CD4-positive, alpha-beta T cell treated with Interleukin-2 at 100 ng/mL for 4 hours (primary cell): ENCODE results near the gene HSPB1.
A peak's percentile ranks its signal among the peaks of the same experiment; 100 is the strongest.
"Not testable (repeated sequence)": the region's sequence is repeated elsewhere in the genome, so short reads cannot be mapped to it uniquely, and the experiment has no call there.

Source experiments
- DNase-seq: peaks from one replicate; pipeline ENCODE4 v3.0.0-alpha.2; 2020; ENCODE audit warnings: low spot score

HSPB1 gene

GRCh38 chr7:76333511-76334101 is 31.1 kb downstream of the HSPB1 start:
- DNase-seq: no peak

GRCh38 chr7:76334320-76334967 is 32.0 kb downstream of the HSPB1 start:
- no peak for DNase-seq

DNA sequence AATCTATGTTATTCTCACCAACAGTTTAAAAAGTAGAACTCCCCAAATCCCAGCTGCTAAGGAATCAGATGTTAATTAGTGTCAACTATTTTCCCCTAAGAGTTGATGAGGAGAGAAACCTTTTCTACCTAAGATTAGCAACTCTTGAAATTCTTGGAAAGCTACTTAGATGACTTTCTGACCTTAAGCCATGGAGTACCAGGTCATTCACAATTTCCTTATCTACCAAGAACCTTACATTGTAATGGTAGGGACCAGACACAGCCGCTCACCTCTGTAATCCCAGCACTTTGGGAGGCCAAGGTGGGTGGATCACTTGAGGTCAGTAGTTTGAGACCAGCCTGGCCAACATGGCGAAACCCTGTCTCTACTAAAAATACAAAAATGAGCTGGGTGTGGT is 32.9 kb downstream of the HSPB1 start:
- DNase-seq: not testable (repeated sequence)

- DNase-seq: no peak
Observed at GRCh38 chr7:76336094-76336493, 33.6 kb downstream of the HSPB1 start.

DNA sequence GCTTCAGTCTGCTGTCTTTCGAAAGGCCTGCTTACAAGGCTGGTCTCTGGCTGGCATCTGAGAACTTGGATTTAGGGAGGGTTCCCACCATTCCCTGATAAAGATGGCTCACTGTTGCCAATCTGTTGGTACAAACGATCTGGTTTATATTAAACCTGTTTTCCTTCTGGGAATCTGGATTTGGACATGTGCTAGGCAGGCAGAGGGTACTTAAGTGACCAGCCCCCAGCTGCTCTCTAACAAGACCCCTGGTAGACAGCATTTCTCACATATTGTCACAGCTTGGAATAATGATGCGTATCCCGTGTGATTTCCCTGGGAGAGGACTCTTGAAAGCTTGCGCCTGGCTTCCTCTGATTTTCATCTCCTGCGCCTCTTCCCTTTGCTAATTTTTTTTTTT is 34.7 kb downstream of the HSPB1 start:
- no peak for DNase-seq

- DNase-seq: no peak
Observed at GRCh38 chr7:76338298-76339084, 36.0 kb downstream of the HSPB1 start.

DNA sequence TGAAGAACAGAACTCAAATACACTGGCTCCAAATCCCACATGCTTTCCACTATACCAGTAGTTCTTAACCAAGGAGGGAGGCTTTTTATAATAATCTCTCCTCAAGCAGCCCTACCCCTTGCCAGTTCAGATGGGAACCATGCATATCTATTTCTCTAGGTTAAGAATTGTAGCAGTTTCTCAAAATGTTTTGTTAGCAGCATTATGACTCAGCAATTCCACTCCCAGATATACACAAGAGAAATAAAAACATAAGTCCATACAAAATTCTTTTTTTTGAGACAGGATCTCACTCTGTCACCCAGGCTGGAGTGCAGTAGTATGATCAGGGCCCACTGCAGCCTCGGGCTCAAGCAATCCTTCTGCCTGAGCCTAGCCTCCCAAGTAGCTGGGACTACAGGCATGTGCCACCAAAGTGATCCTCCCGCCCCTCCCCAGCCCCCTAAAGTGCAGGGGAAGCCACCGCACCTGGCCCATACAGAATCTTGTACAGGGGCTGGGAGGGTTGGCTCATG is 38.2 kb downstream of the HSPB1 start:
- DNase-seq: no peak

DNA sequence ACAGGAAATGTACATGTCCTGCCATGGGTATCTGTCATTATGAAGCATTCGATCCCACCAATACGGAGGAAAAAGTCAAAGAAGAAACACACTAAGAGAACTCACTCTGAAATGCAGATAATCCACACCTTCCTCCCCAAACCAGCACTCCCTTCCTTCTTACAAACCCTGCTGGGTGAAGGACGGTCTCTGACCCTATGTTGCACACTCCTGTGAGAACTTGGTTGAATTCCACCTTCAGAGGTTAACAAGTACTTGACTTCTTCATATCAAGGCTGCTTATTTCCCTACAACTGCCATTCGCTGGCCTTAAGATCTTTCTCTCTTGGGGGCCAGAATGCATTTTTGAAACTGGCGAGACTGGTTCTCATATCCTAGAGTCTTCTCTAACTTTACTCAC is 39.7 kb downstream of the HSPB1 start:
- DNase-seq: no peak

GRCh38 chr7:76343294-76343930 is 40.9 kb downstream of the HSPB1 start:
- DNase-seq: peak; percentile 11

GRCh38 chr7:76343931-76344321 is 41.5 kb downstream of the HSPB1 start:
- DNase-seq: no peak

DNA sequence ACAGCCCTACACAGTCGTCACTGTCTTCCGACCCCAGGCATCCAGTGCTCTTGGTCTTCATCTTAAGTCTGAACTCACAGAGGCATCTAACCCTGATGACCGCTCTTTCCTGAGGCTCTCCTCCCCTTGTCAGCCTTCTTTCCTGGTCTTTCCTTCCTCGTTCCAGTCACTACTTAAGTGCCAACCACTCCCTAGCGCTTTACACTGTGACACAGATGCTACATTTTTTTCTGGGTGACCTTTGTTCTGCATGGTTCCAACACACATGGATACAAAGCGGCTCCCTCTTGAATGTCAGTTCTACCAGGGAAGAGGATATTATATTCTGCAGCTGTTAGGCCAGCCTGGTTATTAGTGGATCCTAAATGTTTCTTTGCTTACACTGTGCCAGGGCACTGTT is 43.6 kb downstream of the HSPB1 start:
- no peak for DNase-seq

- DNase-seq: no peak
Observed at GRCh38 chr7:76346778-76347177, 44.3 kb downstream of the HSPB1 start.

DNA sequence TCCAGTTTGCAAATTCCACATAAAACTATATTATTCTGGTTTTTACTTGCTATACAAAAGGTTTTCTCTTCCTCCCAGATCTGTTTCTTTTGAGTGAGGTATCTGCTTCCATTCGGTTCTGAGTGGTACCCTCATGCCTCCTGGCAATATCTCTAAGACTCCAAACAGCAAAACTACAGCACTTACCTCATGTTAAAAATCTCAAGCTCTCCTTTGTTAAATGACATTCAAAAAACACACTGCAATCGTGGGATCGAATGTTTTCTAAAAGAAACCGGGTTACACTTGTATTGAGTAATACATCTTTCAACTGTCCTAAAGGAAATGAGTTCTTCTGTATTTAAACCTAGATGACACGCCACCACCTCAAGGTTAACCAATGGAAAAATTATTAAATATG is 45.2 kb downstream of the HSPB1 start:
- no peak for DNase-seq

- no peak for DNase-seq
Observed at GRCh38 chr7:76349313-76349885, 46.9 kb downstream of the HSPB1 start.

- no peak for DNase-seq
Observed at GRCh38 chr7:76351372-76351771, 48.9 kb downstream of the HSPB1 start.

- no peak for DNase-seq
Observed at GRCh38 chr7:76352193-76352592, 49.7 kb downstream of the HSPB1 start.

DNA sequence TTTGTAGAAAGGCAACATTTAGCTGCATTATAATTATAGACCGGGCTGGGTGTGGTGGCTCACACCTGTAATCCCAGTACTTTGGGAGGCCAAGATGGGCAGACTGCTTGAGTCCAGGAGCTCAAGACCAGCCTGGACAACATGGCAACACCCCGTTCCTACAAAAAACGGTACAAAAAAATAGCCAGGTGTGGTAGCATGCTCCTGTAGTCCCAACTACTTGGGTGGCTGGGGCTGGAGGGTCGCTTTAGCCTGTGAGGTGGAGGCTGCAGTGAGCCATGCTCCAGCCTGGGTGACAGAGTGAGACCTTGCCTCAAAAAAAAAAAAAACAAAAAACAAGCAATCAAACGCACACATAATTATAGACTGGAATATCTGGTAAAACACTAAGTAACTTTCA is 51.3 kb downstream of the HSPB1 start:
- no peak for DNase-seq
